HG02759 (cell line): Measurements from ENCODE around the gene PLXNA2.

Experiments used
- ATAC-seq: cut with Tn5 transposase; IDR thresholded peaks from one replicate; pipeline ENCODE4 v1.9.1; 2021; ENCODE audit warnings: mild to moderate bottlenecking, moderate library complexity; ENCODE audit not compliant: unreplicated experiment

Gene PLXNA2

GRCh38 chr1:208243967-208244916, at the start of gene PLXNA2:
Gene PLXNA2, minus strand, starts transcription at chr1:208244384. Its CDS starts 26,462 bp downstream, at chr1:208217922.
- peak; percentile 60 for ATAC-seq

GRCh38 chr1:208292908-208293307, 48.7 kb upstream of the PLXNA2 start:
- ATAC-seq, result no peak

- ATAC-seq, result no peak
Measured at GRCh38 chr1:208291923-208292711, 47.9 kb upstream of the PLXNA2 start.

GRCh38 chr1:208291129-208291528, 46.9 kb upstream of the PLXNA2 start:
- no peak for ATAC-seq

- ATAC-seq, result no peak
Measured at GRCh38 chr1:208289716-208290115, 45.5 kb upstream of the PLXNA2 start.

GRCh38 chr1:208288495-208288894, 44.3 kb upstream of the PLXNA2 start:
- ATAC-seq, result no peak

GRCh38 chr1:208280681-208281450, 36.7 kb upstream of the PLXNA2 start:
- ATAC-seq, result no peak

GRCh38 chr1:208279826-208280588, 35.8 kb upstream of the PLXNA2 start:
- ATAC-seq, result no peak

- ATAC-seq, result no peak
Measured at GRCh38 chr1:208278638-208279037, 34.5 kb upstream of the PLXNA2 start.

- no peak for ATAC-seq
Measured at GRCh38 chr1:208276757-208277435, 32.7 kb upstream of the PLXNA2 start.

- no peak for ATAC-seq
Measured at GRCh38 chr1:208275083-208275482, 30.9 kb upstream of the PLXNA2 start.

GRCh38 chr1:208273386-208274017, 29.3 kb upstream of the PLXNA2 start:
- no peak for ATAC-seq

- no peak for ATAC-seq
Measured at GRCh38 chr1:208272713-208273112, 28.5 kb upstream of the PLXNA2 start.

GRCh38 chr1:208272311-208272710, 28.1 kb upstream of the PLXNA2 start:
- no peak for ATAC-seq

- ATAC-seq, result no peak
Measured at GRCh38 chr1:208271236-208271635, 27.1 kb upstream of the PLXNA2 start.

GRCh38 chr1:208270651-208271141, 26.5 kb upstream of the PLXNA2 start:
- no peak for ATAC-seq

GRCh38 chr1:208269338-208269666, 25.1 kb upstream of the PLXNA2 start:
- ATAC-seq, result no peak

- ATAC-seq, result no peak
Measured at GRCh38 chr1:208268541-208269337, 24.6 kb upstream of the PLXNA2 start.
